Measurements from ENCODE around the gene OPN1SW.

The OPN1SW gene

DNA sequence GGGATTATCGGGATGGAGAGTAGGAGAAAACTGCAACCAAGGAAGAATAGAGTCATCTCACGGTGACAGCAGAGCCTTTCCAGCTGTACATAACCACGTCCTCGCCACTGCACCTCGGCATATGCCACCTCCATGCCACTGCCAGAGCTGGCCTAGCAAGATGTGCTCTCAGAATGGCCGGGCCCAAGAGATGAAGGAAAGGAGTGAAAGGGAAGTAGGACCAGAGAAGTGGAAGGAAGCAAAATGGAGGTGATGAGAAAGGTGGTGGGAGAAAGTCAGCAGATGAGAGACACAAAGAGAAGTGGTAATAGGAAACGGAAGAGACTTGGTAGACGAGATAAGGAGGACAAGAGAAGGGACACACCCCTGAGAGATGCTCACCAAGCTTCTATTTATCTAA is 44.4 kb downstream of the OPN1SW start:
- DNase-seq = no peak

DNA sequence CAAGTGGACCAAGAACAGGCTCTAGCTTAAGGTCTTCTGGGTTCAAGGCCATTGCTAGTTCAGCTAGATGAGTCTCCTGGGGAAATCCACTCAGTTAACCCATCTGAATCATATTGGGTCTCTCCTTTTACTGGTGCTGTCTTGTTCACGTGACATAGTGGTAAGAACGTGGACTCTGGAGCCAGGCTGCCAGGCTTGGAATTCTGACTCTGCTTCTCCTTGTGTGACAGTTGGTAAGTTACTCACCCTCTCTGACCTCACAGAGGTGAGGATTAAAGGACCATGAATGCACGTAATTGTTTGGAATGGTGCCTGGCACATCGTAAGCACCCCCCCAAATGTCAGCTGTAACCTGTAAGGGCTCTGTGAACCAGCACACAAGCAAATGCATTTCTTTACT is 46.1 kb downstream of the OPN1SW start:
- no peak for DNase-seq

DNA sequence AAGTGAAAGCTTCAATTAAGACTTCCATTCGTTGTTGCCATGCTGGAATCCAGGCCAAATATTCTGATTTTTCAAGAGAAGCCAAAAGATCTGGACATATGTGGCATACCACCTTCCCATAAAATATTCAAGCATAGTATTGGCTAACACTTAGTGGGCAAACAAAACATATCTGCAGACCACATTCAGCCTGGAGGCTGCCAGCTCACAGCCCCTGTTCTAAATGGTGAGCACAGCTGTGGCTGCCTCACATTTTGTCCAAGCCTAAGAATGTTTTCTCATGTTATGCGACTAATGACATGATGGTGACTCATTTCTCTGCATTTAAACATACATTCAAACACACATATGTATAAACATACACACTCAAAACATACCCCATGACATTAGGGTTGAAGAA is 47.0 kb downstream of the OPN1SW start:
- DNase-seq = no peak

DNA sequence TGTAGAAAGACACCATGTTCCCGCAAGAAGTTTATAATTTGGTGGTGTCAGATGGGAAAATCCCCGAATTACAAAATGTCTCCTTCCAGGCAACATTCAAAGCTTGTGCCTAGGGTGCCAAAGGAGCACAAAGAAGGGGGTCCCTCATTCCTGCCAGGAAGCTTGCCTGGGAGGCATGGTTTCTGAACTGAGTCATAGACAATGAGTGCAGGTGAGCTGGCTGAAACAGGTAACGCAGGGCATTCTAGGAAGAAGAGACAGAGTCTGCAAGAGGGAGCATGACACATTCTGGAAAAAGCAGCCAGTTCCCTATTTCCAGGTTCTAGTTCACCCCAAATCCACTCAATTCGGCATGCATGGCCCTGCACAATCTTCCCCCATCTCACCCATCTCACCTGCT is 48.4 kb downstream of the OPN1SW start:
- DNase-seq = no peak

DNA sequence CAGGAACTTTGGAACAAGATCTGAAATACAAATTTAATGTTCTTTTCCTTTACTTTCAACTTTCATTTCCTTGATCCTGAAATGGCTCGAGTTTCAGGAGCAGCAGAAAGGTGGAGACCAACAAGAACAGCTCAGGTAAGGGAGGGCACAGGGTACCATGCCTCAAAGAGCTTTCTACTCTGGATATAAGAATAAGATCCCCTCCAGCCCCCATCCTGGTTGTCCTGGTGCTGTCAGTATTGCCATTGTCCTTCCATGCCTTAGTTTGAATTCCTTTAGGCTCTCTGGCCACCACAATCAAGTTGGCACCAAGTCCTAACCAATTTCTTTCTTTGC is 48.9 kb downstream of the OPN1SW start:
- DNase-seq = no peak

DNA sequence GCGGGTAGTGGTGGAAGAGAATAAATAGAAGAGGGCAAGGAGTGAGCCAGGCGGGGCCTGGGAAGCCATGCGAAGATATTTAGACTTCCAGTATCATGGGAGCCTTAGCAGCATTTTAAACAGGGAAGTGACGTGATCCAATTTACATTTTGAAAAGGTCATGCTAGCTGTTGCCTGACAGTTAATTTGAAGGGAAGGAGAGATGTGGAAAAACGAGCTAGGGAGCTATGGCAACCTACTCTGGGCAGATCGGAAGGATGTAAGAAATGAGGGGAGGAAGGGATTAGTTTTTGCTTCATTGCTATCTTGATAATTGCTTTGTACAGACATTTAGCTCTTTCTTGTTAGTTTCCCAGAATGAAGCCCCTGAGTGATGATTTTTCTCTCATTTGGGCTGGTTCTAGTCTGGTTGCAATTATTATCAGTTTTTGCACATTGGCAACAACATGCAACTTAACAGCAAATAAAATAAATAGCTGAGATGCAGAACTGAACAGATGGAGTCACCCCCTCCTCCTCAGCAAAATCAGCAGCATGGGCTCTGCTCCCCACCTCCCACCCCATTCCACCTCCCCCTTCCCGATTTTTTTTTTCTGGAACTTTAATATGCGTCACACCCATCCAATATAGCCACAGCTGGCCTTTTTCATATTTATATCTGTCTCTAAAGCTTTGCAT is 49.4 kb downstream of the OPN1SW start:
- no peak for DNase-seq

DNA sequence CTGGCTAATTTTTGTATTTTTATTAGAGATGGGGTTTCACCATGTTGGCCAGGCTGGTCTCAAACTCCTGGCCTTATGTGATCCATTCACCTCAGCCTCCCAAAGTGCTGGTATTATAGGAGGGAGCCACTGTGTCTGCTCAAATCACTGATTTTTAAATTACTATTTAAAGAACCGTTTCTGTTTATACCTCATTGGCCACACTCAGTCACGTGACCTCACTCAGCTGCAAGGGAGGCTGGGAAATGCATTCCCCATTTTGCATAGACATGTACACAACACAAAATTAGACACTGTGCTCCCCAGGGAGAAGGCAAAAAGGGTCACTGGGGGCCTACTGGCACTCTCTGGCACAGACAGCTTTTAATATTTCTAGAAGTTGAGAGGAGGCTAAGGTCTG is 50.1 kb downstream of the OPN1SW start:
- no peak for DNase-seq

DNA sequence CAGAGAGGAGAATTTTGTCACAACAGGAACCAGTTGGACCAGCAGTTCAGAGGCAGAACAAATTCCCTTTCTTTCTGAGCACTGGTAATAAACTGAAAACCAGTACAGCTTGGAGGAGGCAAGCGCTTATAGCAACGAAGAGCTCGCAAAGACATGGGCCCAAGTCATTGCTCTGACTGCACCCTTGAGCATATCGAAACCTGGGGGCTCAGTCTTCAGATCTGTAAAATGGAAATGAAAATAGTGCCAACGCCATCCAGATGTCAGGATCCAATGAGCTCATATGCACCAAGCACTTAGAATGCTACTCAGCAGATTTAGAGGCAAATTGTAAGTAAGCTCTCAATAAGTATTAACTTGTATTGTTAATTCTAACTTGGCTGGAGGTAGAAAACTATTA is 50.9 kb downstream of the OPN1SW start:
- DNase-seq = no peak

Data from NCI-H2107 (cell line).